ENCODE results near the gene BBS1.
A peak's percentile ranks its signal among the peaks of the same experiment; 100 is the strongest.

The BBS1 gene

DNA sequence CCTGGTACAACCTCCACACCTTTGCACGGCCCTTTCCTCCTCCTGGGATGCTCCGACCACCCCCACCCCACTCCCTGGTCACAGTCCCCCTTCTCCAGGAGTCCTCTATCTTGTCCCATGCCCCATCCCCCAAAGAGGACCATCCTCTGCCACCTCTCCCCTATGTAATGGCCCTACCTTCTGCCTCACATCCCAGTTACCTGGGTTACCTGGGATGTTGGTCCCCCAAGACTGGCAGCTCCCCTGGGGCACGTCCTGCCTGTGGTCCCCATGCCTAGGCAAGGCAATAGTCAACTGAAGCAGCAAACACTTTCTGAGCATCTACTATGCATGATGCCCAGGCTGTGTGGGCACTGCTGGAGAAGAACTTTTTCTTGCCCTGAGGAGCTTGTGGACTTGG lies 45.0 kb downstream of the BBS1 start:
- DNase-seq = no peak

DNA sequence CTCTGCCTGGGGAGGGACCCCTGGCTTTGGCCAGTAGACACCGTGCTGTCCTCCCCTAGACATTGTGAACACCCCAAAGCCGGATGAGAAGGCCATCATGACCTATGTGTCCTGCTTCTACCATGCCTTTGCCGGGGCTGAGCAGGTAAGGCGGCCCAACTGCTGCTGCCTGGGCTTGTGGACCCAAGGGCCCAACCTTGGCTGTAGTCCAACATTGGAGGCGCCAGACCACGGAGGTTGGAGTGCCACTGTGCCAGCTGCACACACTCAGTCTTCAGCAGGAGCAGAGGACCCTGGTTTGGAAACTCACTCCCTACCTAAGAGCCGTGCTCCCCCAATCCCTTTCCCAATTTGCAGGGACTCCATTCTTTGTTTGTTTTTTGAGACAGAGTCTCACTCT lies 45.7 kb downstream of the BBS1 start:
- no peak for DNase-seq

DNA sequence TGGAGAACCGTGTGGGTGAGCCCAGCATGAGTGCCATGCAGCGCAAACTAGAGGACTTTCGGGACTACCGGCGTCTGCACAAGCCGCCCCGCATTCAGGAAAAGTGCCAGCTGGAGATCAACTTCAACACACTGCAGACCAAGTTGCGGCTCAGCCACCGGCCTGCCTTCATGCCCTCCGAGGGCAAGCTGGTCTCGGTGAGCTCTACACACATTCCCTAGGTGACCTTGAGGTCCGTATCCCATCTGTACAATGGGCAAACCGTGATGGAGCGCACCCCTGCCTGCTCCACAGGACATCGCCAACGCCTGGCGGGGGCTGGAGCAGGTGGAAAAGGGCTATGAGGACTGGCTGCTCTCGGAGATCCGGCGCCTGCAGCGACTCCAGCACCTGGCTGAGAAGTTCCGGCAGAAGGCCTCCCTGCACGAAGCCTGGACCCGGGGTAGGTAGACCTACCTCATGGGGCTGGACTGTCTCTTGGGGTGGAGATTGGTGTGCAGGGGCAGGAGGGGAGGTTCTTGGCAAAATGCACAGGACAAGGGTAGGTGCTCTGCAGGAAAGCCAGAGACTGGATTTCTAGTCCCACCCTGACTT lies 47.4 kb downstream of the BBS1 start:
- DNase-seq = no peak

DNA sequence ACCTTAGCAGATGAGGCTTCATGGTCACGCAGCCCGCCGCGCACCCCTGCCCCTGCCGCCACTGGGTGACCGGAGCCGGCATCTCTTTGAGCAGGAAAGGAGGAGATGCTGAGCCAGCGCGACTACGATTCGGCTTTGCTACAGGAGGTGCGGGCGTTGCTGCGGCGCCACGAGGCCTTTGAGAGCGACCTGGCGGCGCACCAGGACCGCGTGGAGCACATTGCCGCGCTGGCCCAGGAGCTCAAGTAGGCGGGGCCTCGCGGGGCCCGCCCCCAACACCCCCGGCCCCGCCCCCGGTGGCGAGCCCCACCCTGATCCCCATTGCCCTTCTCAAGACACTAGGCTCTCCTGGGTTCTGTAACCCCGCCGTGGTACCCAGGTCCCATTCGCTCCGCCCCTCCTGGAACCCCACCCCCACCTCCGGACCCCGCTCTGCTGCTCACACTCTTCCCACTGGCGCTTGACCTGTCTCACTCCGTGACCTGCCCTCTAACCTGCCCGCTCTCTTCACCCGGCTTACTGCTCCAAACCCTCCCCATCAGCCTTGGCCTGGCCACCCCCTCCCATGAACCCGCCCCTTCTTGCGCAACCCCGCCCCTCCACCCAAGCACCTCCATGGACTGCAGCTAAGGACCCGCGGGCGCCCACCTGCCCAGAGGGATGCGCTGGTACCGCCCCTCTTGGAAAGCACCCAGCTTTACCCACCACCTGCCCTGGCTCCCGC lies 48.9 kb downstream of the BBS1 start:
- no peak for DNase-seq

DNA sequence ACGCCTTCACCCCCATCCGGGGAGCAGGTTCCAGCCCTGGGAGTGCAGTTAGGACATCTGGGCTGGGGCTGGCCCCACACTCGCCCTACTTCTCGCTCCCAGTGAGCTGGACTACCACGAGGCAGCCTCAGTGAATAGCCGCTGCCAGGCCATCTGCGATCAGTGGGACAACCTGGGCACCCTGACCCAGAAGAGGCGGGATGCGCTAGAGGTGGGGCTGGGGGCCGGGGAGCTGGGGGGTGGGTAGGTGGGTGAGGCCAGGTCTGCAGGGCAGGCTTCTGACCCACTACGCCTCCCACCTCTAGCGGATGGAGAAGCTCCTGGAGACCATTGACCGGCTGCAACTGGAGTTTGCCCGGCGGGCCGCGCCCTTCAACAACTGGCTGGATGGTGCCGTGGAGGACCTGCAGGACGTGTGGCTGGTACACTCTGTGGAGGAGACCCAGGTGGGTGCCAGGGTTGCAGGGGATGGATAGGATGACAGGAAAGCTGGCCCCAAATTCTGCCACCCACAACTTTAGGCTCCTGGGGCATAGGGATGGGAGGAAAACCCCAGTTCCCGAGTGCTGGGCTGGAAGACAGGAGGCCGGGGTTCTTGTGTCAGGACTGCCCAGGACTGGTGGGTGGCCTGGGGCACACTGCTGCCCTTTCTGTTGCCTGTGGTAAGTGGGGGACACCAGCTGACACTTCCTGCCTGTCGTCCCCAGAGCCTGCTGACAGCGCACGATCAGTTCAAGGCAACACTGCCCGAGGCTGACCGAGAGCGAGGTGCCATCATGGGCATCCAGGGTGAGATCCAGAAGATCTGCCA lies 49.6 kb downstream of the BBS1 start:
- DNase-seq = no peak

DNA sequence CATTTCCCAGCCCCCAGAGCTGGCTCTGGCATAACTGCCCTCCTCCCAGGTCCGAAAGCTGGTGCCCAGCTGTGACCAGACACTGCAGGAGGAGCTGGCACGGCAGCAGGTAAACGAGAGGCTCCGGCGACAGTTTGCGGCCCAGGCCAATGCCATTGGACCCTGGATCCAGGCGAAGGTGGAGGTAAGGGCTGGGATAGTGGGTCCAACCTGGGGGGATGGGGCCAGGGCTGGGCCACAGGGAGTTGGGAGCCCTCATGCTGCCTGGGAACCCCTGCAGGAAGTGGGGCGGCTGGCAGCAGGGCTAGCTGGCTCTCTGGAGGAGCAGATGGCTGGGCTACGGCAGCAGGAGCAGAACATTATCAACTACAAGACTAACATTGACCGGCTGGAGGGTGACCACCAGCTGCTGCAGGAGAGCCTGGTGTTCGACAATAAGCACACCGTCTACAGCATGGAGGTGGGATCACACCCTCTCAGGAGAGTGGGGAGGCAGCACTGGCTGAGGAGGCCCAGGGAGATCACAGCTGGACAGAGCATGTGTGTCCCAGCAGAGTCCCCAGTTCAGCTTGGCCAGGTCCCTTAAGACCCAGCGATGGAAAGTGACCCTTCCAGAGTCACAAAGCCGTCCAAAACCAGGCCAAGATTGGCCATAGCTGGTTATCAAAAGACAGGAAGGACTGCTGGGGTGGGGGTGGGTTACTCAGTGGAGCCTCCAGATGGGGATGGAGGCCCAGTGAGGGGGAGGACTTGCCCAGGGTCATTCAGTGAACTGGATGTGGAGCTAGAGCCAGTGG lies 50.9 kb downstream of the BBS1 start:
- no peak for DNase-seq

DNA sequence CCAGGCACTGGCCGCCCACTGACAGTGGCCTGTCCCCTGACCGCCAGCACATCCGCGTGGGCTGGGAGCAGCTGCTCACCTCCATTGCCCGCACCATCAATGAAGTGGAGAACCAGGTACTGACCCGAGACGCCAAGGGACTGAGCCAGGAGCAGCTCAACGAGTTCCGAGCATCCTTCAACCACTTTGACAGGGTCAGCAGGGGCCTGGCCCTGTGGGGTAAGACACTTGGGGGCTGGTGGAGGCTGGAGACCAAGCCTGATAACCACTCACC lies 51.5 kb downstream of the BBS1 start:
- no peak for DNase-seq

DNA sequence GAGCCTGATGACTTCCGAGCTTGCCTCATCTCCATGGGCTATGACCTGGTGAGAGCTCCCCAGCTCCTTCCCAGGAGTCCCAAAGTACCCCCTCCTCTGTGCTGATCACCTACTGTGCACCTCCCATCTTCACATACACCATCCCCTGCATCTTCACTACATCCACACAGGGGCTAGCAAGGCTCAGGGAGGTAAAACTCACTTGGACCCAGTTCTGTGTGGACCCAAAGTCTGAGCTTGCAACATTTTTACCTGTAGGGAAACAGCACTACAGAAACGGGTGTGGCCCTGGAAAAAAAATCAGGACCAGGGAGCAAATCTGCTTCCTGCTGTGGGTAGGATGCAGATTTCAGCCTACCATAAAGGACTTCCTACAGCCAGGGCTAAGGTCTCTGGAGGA lies 51.8 kb downstream of the BBS1 start:
- no peak for DNase-seq

DNA sequence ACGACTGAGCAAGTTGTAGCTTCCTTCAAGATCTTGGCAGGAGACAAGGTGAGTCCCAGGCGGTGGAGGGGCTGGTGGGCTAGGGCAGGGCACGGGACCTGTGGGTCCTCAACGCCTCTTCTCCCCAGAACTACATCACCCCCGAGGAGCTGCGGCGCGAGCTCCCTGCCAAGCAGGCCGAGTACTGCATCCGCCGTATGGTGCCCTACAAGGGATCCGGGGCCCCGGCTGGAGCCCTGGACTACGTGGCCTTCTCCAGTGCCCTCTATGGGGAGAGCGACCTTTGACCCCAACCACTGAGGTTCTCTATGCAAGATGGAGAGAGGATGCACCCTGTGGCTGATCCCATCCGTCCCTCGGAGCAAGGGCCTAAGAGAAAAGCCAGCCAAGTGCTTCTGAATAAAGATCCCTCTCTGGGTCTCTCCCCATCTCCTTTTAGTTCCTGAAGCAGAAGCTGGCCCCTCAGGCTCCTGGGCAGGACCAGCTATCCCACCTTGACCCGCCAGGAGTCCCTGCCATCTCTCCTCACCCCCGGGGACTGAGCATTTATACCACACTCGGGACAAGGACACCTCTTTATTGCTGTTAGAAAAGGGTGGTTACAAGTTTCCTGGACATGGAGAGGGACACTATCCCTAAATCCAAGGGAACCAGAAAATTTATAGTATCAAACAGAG lies 52.6 kb downstream of the BBS1 start:
- no peak for DNase-seq

DNA sequence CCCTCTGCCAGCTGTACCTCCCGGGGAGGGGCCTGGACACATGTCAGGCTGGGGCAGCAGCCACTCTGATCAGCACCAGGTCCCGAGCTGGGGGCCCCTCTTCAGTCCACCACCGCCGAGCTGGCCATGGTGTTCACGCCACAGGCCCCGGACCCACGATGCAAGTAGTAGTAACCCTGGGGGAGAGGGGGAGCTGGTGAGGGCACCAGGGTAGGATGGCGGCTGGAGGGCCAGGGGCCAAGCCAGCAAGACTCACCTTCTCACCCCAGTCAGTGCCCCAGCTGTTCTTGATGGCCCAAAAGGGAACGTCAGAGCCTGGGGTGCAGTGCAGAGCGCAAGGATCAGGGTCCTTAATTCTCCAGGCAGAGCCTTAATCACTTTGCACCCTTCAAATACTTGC lies 53.4 kb downstream of the BBS1 start:
- no peak for DNase-seq

DNA sequence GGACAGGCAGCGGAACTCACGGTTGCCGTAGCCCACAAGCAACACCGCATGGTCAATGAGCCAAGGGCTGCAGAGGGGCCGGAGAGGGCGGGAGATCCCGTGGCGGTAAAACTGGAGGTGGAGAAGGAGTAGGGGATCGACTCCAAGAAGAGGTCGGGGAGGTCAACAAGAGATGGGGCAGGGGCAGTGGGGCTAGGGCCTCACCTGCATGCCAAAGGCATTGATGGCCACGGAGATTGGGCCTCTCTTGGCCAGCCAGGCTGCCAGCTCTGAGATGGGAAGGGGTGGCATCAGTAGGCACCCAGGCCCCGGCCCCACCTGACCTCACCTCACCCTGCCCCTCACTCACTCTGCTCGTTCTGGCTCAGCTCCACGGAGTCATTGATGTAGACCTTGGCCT lies 54.1 kb downstream of the BBS1 start:
- no peak for DNase-seq

DNA sequence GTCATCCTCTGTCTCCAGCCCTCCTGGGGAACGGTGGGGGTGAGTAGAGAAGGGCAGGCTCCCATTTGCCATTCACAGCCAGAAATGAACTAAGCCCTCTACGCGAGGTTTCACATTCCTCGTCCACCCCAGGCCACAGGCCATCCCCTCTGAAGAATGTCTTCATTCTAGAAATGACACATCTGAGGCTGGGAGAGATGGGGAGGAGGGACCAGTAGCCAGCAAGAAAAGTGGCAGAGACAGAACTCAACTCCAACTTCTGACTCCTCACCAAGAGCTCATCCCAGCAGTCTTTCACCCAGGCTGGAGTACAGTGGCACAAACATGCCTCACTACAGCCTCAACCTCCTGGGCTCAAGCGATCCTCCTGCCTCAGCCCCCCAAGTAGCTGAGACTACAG lies 54.5 kb downstream of the BBS1 start:
- no peak for DNase-seq

DNA sequence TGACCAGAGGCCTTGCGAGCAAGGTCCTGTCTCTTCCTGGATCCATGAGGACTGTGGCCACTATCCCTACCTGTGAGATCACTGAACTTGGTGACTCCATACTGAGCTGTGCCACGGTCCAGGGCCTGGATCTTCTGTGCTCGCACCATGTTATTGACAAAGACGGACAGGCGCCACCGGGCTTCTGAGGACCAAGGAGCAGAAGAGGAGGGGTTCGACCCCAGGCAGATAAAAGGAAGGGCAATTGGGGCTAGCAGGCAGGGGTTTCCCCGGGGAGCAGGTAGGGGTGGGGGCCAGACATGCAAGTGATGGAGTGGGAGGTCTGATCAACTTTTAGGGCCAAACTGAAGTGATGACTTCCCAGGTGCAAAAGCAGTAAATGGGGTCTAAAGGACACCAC lies 55.8 kb downstream of the BBS1 start:
- DNase-seq = no peak

DNA sequence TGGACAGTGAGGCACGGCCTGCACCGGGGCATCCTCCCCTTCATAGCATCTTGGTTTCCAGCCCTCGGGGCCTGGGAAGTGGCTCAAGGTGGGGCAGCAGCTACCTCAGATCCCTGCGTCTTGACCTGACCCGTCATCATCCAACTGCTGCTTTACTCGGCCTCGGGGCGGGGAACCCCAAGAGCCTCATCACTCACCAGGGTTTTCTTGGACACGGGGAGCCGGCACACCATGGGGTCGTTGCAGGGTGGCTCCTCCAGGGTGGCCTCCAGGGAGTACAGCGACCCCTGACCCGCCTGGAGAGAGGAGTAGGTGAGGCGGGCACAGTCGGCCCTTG lies 57.3 kb downstream of the BBS1 start:
- DNase-seq = no peak

DNA sequence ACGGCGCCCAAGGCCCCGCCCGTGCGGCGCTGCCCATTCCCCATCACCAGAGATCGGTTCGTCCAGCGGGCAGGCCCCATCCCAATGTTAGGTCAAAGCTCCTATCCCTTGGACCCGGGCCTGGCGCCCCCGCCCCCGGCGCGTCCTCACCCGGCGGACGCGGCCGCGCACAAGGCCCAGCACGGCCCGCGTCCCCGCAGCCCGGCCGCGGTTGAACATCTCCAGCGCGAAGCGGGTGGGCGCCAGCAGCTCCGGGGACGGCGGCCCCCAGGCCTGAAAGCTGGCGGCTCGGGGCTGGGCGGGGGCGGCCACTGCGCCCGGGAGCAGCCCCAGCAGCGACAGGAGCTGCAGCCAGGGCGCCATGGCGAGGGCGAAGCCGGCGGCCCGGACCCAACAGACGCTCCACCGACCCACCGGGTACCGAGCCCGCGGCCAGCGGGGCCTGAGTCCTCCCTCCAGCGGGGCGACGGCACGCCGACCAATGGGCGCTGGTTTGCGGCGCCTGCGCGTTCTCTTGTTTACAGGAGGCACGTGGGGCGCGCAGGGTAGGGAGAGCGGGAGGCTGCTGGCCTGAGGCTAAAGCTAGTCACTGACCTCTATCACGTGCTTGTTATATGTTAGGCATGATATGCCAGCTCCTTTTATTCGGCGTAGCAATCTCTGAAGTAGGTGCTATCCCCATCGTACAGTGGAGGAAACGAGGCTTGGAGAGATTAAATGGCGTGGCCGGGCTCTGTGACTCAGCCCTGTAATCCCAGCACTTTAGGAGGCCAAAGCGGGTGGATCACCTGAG lies 57.9 kb downstream of the BBS1 start, which contains the start of gene CTSF:
CTSF (minus strand) TSS at position 483 of the 793 bp plus-strand sequence; CDS start at position 363, 120 bp downstream.
- DNase-seq = peak; percentile 51 to 70

DNA sequence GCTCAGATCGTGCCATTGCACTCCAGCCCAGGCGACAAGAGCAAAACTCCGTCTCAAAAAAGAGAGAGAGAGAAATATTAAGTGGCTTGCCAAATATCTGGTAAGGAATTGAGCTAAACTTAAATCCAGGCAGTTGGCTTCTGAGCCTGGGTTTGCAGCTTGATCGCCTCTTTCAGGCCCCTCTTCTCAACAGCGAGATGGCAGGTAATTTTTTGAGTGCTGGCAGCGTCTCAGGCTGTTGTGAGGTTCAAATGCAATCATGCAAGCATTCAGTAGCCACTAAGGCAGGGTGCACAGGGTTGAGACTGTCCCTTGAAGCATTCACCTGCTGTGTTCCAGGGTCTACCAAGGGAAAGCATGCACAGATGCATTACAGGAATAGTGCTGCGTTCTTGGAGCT lies 58.6 kb downstream of the BBS1 start:
- DNase-seq = no peak

DNA sequence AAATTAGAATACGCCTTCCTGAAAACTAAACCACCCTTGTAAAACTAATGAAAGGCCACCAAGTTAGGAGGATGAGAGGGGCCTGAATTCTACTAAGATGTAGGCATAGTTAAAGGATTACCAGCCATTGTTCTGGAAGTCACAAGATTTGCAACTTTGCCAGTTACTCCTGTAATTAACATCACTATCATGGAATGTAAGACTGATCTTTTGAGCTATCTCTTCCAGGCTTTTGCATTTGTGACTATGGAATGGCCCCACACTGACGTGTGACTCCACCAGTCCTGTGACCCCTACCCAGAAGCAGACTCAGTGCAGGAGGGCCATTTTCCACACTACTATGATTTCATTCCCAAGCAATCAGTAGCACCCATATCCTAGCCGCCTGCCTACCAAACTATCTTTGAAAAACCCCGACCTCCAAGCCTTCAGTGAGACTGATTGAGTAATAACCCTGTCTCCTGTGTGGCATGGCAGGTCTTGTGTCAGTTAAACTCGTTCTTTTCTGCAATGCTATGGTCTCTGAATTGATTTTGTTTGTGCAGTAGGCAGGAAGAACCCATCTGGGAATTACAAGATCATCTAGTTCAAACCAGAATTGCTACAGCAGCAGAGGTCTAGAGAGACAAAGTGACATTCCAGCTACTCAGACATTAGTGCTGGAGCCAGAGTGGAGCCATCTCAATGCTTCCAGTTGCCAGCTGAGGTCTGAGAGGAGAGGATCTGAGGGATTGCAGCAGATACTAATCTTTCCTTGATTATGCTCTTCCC lies 59.8 kb downstream of the BBS1 start:
- no peak for DNase-seq

DNA sequence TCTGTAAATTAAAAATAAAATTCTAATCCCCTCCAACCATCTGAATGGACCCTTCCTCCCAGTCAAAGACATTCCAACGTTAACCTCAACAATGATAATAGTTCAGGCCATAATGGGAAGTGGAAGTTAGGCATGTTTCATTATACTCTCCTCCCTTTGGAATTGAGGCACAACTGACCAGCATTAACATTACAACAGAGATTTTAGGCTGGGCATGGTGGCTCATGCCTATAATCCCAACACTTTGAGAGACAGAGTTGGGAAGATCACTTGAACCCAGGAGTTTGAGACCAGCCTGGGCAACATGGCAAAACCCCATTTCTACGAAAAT lies 60.4 kb downstream of the BBS1 start:
- no peak for DNase-seq

DNA sequence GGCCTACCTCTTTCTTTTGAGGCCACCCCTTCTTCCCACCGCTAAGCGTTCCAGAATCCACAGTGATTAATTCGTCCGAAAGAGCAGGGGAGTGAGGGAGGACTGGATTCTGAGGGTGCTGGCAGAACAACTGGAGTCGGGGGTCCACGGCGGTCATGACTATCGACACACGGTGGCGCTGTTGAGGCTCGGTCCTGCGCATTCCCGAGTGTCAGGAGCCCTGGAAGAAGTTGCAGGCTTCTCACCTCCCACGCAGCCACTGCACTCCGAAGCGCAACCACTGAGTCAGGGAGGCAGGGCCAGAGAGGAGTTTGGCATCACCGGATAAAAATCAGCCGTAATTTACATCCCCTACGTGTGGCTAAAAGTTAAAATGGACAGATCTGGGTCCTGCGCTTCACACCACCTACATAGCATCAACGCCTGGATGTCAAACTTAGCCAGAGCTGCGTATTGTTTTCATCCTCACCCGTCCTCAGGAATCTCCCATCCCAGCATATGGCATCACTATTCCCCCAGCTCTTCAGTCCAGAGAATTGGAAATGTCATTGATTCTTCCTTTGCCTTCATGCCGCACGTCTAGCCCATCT lies 68.7 kb downstream of the BBS1 start:
- DNase-seq = peak; percentile 41 to 44

DNA sequence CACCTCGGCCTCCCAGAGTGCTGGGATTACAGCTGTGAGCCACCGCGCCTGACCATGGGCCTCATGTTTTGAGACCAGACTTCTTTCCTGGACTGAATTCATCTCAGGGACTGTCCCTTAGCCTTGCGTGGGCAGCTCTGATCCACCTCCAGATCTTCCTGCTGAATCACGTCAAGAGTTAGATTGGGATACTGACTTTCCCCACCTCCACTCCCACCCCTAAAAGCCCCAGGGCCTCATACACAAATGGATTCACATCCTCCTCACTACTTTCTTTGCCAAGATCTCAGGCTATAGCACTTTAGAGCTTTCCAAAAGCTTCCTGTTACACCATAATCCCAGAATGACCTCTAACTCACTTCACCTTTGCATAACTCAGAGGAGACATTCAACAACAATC lies 70.4 kb downstream of the BBS1 start:
- no peak for DNase-seq

DNA sequence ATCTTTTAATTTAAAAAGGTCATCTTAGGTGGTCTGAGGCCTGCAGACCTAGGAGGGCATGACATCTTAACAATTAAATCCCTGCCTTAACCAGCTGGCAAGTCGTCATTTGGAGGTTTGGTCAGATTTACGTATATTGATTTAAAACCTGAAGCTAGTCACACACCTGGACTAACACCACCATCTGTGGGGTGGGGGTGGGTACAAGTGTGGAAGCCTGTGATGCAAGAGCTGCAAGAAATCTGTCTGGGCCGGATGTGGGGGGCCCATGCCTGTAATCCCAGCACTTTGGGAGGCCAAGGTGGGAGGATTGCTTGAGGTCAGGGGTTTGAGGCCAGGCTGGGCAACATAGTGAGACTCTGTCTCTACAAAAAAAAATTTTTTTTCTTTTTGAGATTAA lies 70.8 kb downstream of the BBS1 start:
- DNase-seq = no peak
